ENCODE measurements around the gene CDH4. TPM values are rescaled to one million over a fixed set of nuclear protein-coding genes. Genes with fewer than 3 reads are reported as not detected.

Gene CDH4
- total and polyA plus RNA-seq, 5 donors from 2014 or later = 0.07 to 0.69 (median 0.49) TPM; not detected in 1

GRCh38 chr20:61387954-61388348 is 135.9 kb downstream of the CDH4 start:
- no peak overlapping the region for H3K4me3 Mint-ChIP-seq

GRCh38 chr20:61389077-61389476 is 137.0 kb downstream of the CDH4 start:
- Mint-ChIP-seq H3K9me3 (peaks cover 0 to 14% (median 2%) of the 10 kb centered on the region in 7 donors), H3K27ac (no peak overlapping the region), H3K27me3 (no peaks in the 10 kb centered on the region), H3K4me3 (no peak overlapping the region), H3K36me3 (no peaks in the 10 kb centered on the region), H3K4me1 (no peaks in the 10 kb centered on the region)
- DNase-seq (no peak), ATAC-seq (ENCODE audit: low read depth in 2 of 2) (no peak)
- peaks cover 0 to 3% of the 10 kb centered on the region in 2 experiments for H3K9me3 ChIP-seq (ENCODE audit: control insufficient read depth in 2 of 2, low read length in 2 of 2)
- H3K27ac ChIP-seq (ENCODE audit: insufficient read depth, low read length, poor library complexity, severe bottlenecking) = no peak overlapping the region
- no peaks in the 10 kb centered on the region for H3K4me1 ChIP-seq (ENCODE audit: control insufficient read depth, insufficient read depth, low read length, poor library complexity, severe bottlenecking)
- H3K4me3 ChIP-seq (ENCODE audit: low read depth, low read length) = no peak overlapping the region
- H3K27me3 ChIP-seq (ENCODE audit: control insufficient read depth, insufficient read depth, low read length) = no peaks in the 10 kb centered on the region
- no peaks in the 10 kb centered on the region for H3K36me3 ChIP-seq (ENCODE audit: control insufficient read depth, insufficient read depth, low read length)

More at GRCh38 chr20:61387954-61388348, 135.9 kb downstream of the CDH4 start:
- no peaks in the 10 kb centered on the region for H3K4me1 ChIP-seq (ENCODE audit: control insufficient read depth, insufficient read depth, low read length, poor library complexity, severe bottlenecking)
- no peaks in the 10 kb centered on the region for H3K27me3 Mint-ChIP-seq
- no peaks in the 10 kb centered on the region for H3K4me1 Mint-ChIP-seq
- peaks cover 0 to 14% (median 2%) of the 10 kb centered on the region in 7 donors for H3K9me3 Mint-ChIP-seq
- H3K4me3 ChIP-seq (ENCODE audit: low read depth, low read length) = no peak overlapping the region
- DNase-seq = no peak
- H3K36me3 Mint-ChIP-seq = no peaks in the 10 kb centered on the region
- ATAC-seq (ENCODE audit: low read depth in 2 of 2) = no peak
- H3K27ac Mint-ChIP-seq = no peak overlapping the region
- peaks cover 0 to 3% of the 10 kb centered on the region in 2 experiments for H3K9me3 ChIP-seq (ENCODE audit: control insufficient read depth in 2 of 2, low read length in 2 of 2)
- no peaks in the 10 kb centered on the region for H3K27me3 ChIP-seq (ENCODE audit: control insufficient read depth, insufficient read depth, low read length)
- no peaks in the 10 kb centered on the region for H3K36me3 ChIP-seq (ENCODE audit: control insufficient read depth, insufficient read depth, low read length)
- no peak overlapping the region for H3K27ac ChIP-seq (ENCODE audit: insufficient read depth, low read length, poor library complexity, severe bottlenecking)

- Histone ChIP-seq H3K4me3 (ENCODE audit: low read depth, low read length) (no peak overlapping the region), H3K36me3 (ENCODE audit: control insufficient read depth, insufficient read depth, low read length) (no peaks in the 10 kb centered on the region), H3K27ac (ENCODE audit: insufficient read depth, low read length, poor library complexity, severe bottlenecking) (no peak overlapping the region), H3K9me3 (ENCODE audit: control insufficient read depth in 2 of 2, low read length in 2 of 2) (peaks cover 0 to 3% of the 10 kb centered on the region in 2 experiments), H3K27me3 (ENCODE audit: control insufficient read depth, insufficient read depth, low read length) (no peaks in the 10 kb centered on the region), H3K4me1 (ENCODE audit: control insufficient read depth, insufficient read depth, low read length, poor library complexity, severe bottlenecking) (no peaks in the 10 kb centered on the region)
- Mint-ChIP-seq H3K27ac (no peak overlapping the region), H3K4me1 (no peaks in the 10 kb centered on the region), H3K27me3 (no peaks in the 10 kb centered on the region), H3K4me3 (no peak overlapping the region), H3K36me3 (no peaks in the 10 kb centered on the region), H3K9me3 (peaks cover 0 to 10% (median 2%) of the 10 kb centered on the region in 7 donors)
- ATAC-seq (ENCODE audit: low read depth in 2 of 2) = no peak
- DNase-seq = no peak
Observed at GRCh38 chr20:61391185-61391584, 139.1 kb downstream of the CDH4 start.

GRCh38 chr20:61391812-61392520 is 139.9 kb downstream of the CDH4 start:
- H3K36me3 Mint-ChIP-seq = no peaks in the 10 kb centered on the region
- Histone ChIP-seq H3K4me1 (ENCODE audit: control insufficient read depth, insufficient read depth, low read length, poor library complexity, severe bottlenecking) (no peaks in the 10 kb centered on the region), H3K4me3 (ENCODE audit: low read depth, low read length) (no peak overlapping the region), H3K9me3 (ENCODE audit: control insufficient read depth in 2 of 2, low read length in 2 of 2) (peaks cover 0 to 3% of the 10 kb centered on the region in 2 experiments), H3K27ac (ENCODE audit: insufficient read depth, low read length, poor library complexity, severe bottlenecking) (no peak overlapping the region), H3K36me3 (ENCODE audit: control insufficient read depth, insufficient read depth, low read length) (no peaks in the 10 kb centered on the region), H3K27me3 (ENCODE audit: control insufficient read depth, insufficient read depth, low read length) (no peaks in the 10 kb centered on the region)
- no peak for DNase-seq
- no peak overlapping the region for H3K4me3 Mint-ChIP-seq
- H3K27me3 Mint-ChIP-seq = no peaks in the 10 kb centered on the region
- no peak overlapping the region for H3K27ac Mint-ChIP-seq
- H3K4me1 Mint-ChIP-seq = no peaks in the 10 kb centered on the region
- H3K9me3 Mint-ChIP-seq = peaks cover 0 to 8% (median 2%) of the 10 kb centered on the region in 7 donors
- ATAC-seq (ENCODE audit: low read depth in 2 of 2) = no peak

- H3K27ac Mint-ChIP-seq = no peak overlapping the region
- no peak for ATAC-seq (ENCODE audit: low read depth in 2 of 2)
- Histone ChIP-seq H3K9me3 (ENCODE audit: control insufficient read depth in 2 of 2, low read length in 2 of 2) (peaks cover 0 to 3% of the 10 kb centered on the region in 2 experiments), H3K4me3 (ENCODE audit: low read depth, low read length) (no peak overlapping the region), H3K36me3 (ENCODE audit: control insufficient read depth, insufficient read depth, low read length) (no peaks in the 10 kb centered on the region), H3K27me3 (ENCODE audit: control insufficient read depth, insufficient read depth, low read length) (no peaks in the 10 kb centered on the region), H3K27ac (ENCODE audit: insufficient read depth, low read length, poor library complexity, severe bottlenecking) (no peak overlapping the region), H3K4me1 (ENCODE audit: control insufficient read depth, insufficient read depth, low read length, poor library complexity, severe bottlenecking) (no peaks in the 10 kb centered on the region)
- no peaks in the 10 kb centered on the region for H3K27me3 Mint-ChIP-seq
- H3K4me3 Mint-ChIP-seq = no peak overlapping the region
- H3K36me3 Mint-ChIP-seq = no peaks in the 10 kb centered on the region
- no peaks in the 10 kb centered on the region for H3K4me1 Mint-ChIP-seq
- peaks cover 0 to 5% (median 1%) of the 10 kb centered on the region in 7 donors for H3K9me3 Mint-ChIP-seq
- DNase-seq = no peak
Observed at GRCh38 chr20:61394088-61394799, 142.2 kb downstream of the CDH4 start.

- Mint-ChIP-seq H3K4me1 (no peaks in the 10 kb centered on the region), H3K27ac (no peak overlapping the region)
Observed at GRCh38 chr20:61396262-61396848, 144.3 kb downstream of the CDH4 start.

GRCh38 chr20:61397146-61397545 is 145.1 kb downstream of the CDH4 start:
- Histone ChIP-seq H3K27ac (ENCODE audit: insufficient read depth, low read length, poor library complexity, severe bottlenecking) (no peak overlapping the region), H3K27me3 (ENCODE audit: control insufficient read depth, insufficient read depth, low read length) (no peaks in the 10 kb centered on the region), H3K4me3 (ENCODE audit: low read depth, low read length) (no peak overlapping the region), H3K9me3 (ENCODE audit: control insufficient read depth in 2 of 2, low read length in 2 of 2) (no peaks in the 10 kb centered on the region), H3K36me3 (ENCODE audit: control insufficient read depth, insufficient read depth, low read length) (no peaks in the 10 kb centered on the region), H3K4me1 (ENCODE audit: control insufficient read depth, insufficient read depth, low read length, poor library complexity, severe bottlenecking) (no peaks in the 10 kb centered on the region)
- Mint-ChIP-seq H3K9me3 (peaks cover 0 to 3% (median 0%) of the 10 kb centered on the region in 7 donors), H3K27ac (no peak overlapping the region), H3K4me3 (no peak overlapping the region), H3K36me3 (no peaks in the 10 kb centered on the region), H3K27me3 (no peaks in the 10 kb centered on the region), H3K4me1 (no peaks in the 10 kb centered on the region)
- ATAC-seq (ENCODE audit: low read depth in 2 of 2) = no peak
- no peak for DNase-seq

More at GRCh38 chr20:61396262-61396848, 144.3 kb downstream of the CDH4 start:
- H3K4me3 ChIP-seq (ENCODE audit: low read depth, low read length) = no peak overlapping the region
- H3K27me3 Mint-ChIP-seq = no peaks in the 10 kb centered on the region
- H3K27me3 ChIP-seq (ENCODE audit: control insufficient read depth, insufficient read depth, low read length) = no peaks in the 10 kb centered on the region
- H3K4me3 Mint-ChIP-seq = no peak overlapping the region
- H3K27ac ChIP-seq (ENCODE audit: insufficient read depth, low read length, poor library complexity, severe bottlenecking) = no peak overlapping the region
- peaks cover 0 to 3% (median 0%) of the 10 kb centered on the region in 7 donors for H3K9me3 Mint-ChIP-seq
- ATAC-seq (ENCODE audit: low read depth in 2 of 2) (no peak), DNase-seq (no peak)
- H3K4me1 ChIP-seq (ENCODE audit: control insufficient read depth, insufficient read depth, low read length, poor library complexity, severe bottlenecking) = no peaks in the 10 kb centered on the region
- no peaks in the 10 kb centered on the region for H3K9me3 ChIP-seq (ENCODE audit: control insufficient read depth in 2 of 2, low read length in 2 of 2)
- no peaks in the 10 kb centered on the region for H3K36me3 Mint-ChIP-seq
- H3K36me3 ChIP-seq (ENCODE audit: control insufficient read depth, insufficient read depth, low read length) = no peaks in the 10 kb centered on the region

Data from CD4-positive, CD25-positive, alpha-beta regulatory T cell (primary cell).